Suppressor macrophage (primary cell): Measurements from ENCODE around the gene NLRP1.

Source experiments
- DNase-seq, 4 experiments: peaks; one replicate each; pipeline ENCODE4 v3.0.0-alpha.2; 2020 to 2022
- total RNA-seq, 17 experiments: gene quantifications; one replicate each; lab custom pipeline; 2026; ENCODE audit warnings: mixed read lengths in 6 of 17, inconsistent platforms in 3 of 17; lab: John Stamatoyannopoulos, UW

Gene NLRP1
- total RNA-seq, result 0.76 to 96.9 (median 6.7) reads per million in 17 experiments

- peak; percentile 88 to 95 (median 92) for DNase-seq
Observed at GRCh38 chr17:5584383-5585286, at the start of gene NLRP1. Gene NLRP1 (minus strand): TSS chr17:5584509. CDS start chr17:5583957, 552 bp downstream.

- DNase-seq, result no peak
Observed at GRCh38 chr17:5631958-5632590, 47.8 kb upstream of the NLRP1 start.

GRCh38 chr17:5630434-5630833 is 46.1 kb upstream of the NLRP1 start:
- no peak for DNase-seq

- no peak for DNase-seq
Observed at GRCh38 chr17:5629128-5629527, 44.8 kb upstream of the NLRP1 start.

GRCh38 chr17:5628262-5628661 is 44.0 kb upstream of the NLRP1 start:
- no peak for DNase-seq

- no peak for DNase-seq
Observed at GRCh38 chr17:5624211-5624610, 39.9 kb upstream of the NLRP1 start.

- DNase-seq, result no peak
Observed at GRCh38 chr17:5621729-5622128, 37.4 kb upstream of the NLRP1 start.

- peak; percentile 11 to 47 (median 43) for DNase-seq
Observed at GRCh38 chr17:5621026-5621425, 36.7 kb upstream of the NLRP1 start.

GRCh38 chr17:5619088-5619740 is 34.9 kb upstream of the NLRP1 start:
- DNase-seq, result no peak

- no peak for DNase-seq
Observed at GRCh38 chr17:5618476-5618875, 34.2 kb upstream of the NLRP1 start.

- no peak for DNase-seq
Observed at GRCh38 chr17:5615476-5615875, 31.2 kb upstream of the NLRP1 start.

GRCh38 chr17:5610956-5611355 is 26.6 kb upstream of the NLRP1 start:
- peak; percentile 82 to 94 (median 90) for DNase-seq

GRCh38 chr17:5608399-5609112 is 24.2 kb upstream of the NLRP1 start:
- DNase-seq, result no peak

GRCh38 chr17:5607946-5608345 is 23.6 kb upstream of the NLRP1 start:
- no peak for DNase-seq

- no peak for DNase-seq
Observed at GRCh38 chr17:5605452-5605851, 21.1 kb upstream of the NLRP1 start.

- DNase-seq, result no peak
Observed at GRCh38 chr17:5600041-5600440, 15.7 kb upstream of the NLRP1 start.

- no peak for DNase-seq
Observed at GRCh38 chr17:5598457-5598856, 14.1 kb upstream of the NLRP1 start.

GRCh38 chr17:5596421-5596820 is 12.1 kb upstream of the NLRP1 start:
- no peak for DNase-seq

GRCh38 chr17:5595831-5596230 is 11.5 kb upstream of the NLRP1 start:
- DNase-seq, result no peak

GRCh38 chr17:5592382-5592781 is 8.1 kb upstream of the NLRP1 start:
- DNase-seq, result peak; percentile 46 to 84 (median 74)

- DNase-seq, result no peak
Observed at GRCh38 chr17:5591966-5592365, 7.7 kb upstream of the NLRP1 start.

- DNase-seq, result no peak
Observed at GRCh38 chr17:5588584-5588983, 4.3 kb upstream of the NLRP1 start.
